Breast epithelium (tissue), 4 donors: ENCODE measurements around the gene ZNF429. TPM values are rescaled to one million over a fixed set of nuclear protein-coding genes. Genes with fewer than 3 reads are reported as not detected.
A peak's percentile ranks its signal among the peaks of the same experiment; 100 is the strongest.
"Not testable (repeated sequence)": the region's sequence is repeated elsewhere in the genome, so short reads cannot be mapped to it uniquely, and the experiment has no call there.

Experiments
- DNase-seq, 2 donors: peaks; one replicate each; pipeline ENCODE4 v3.0.0-alpha.2; 2019; ENCODE audit warnings: low spot score in 2 of 2
- H3K27ac ChIP-seq, 2 donors: fragments of 200-600 bp; sonication (generic) in 1 of 2; one replicate each; pipeline ENCODE4 v1.5.1; 2016 to 2019; ENCODE audit warnings: mild to moderate bottlenecking in 1 of 2
- H3K27me3 ChIP-seq, 2 donors: fragments of 200-600 bp; sonication (generic) in 1 of 2; one replicate each; pipeline versions ENCODE4 v1.5.1 to v1.6.0; 2017 to 2019; ENCODE audit warnings: control low read depth in 1 of 2, mild to moderate bottlenecking in 1 of 2
- H3K36me3 ChIP-seq: fragments of 200-600 bp; one replicate; pipeline ENCODE4 v1.5.1; 2019
- H3K4me1 ChIP-seq, 2 donors: fragments of 200-600 bp; sonication (generic); one replicate each; pipeline ENCODE4 v1.5.1; 2016 to 2019; ENCODE audit warnings: control low read depth in 1 of 2
- H3K4me3 ChIP-seq, 3 donors: fragments of 200-600 bp; sonication (generic); 1 replicate in 2 of 3; 2 replicates in 1 of 3; pipeline ENCODE4 v1.5.1; 2016 to 2019; ENCODE audit warnings: mild to moderate bottlenecking in 3 of 3, moderate library complexity in 2 of 3
- H3K9me3 ChIP-seq, 2 donors: fragments of 200-600 bp; sonication (generic) in 1 of 2; one replicate each; pipeline ENCODE4 v1.5.1; 2016 to 2019; ENCODE audit warnings: control low read depth in 1 of 2
- CTCF ChIP-seq, 3 donors: fragments of 450-650 bp; IDR thresholded peaks; one replicate each; pipeline ENCODE4 v1.5.1; 2016 to 2017; ENCODE audit warnings: antibody characterized with exemption in 3 of 3, mild to moderate bottlenecking in 3 of 3, moderate library complexity in 3 of 3
- POLR2A ChIP-seq: fragments of 450-650 bp; IDR thresholded peaks from one replicate; pipeline ENCODE4 v1.6.1; 2016; ENCODE audit warnings: antibody characterized with exemption, mild to moderate bottlenecking, moderate library complexity
- POLR2AphosphoS5 ChIP-seq, 3 donors: sonication (generic); formaldehyde crosslinking; IDR thresholded peaks; one replicate each; pipeline ENCODE4 v1.6.1; 2017; ENCODE audit warnings: antibody characterized with exemption in 3 of 3
- intact Hi-C: fragments of 100-400 bp; cut with DNase I; formaldehyde crosslinking; loops from one replicate; pipeline ENCODE4 v1.15.1; 2023; ENCODE audit warnings: low total_unique reads
- total RNA-seq, 3 donors: library from RNA; depleted of rRNA; stranded (reverse); fragments of >200 nt; gene quantifications; one replicate each; pipeline ENCODE4 v1.1.0, GENCODE V29; 2016

The ZNF429 gene
- total RNA-seq, 3 donors from 2014 or later, result 12.8 to 35.4 (median 30.5) TPM

- intact Hi-C loops, result no loop called here
- no peak for DNase-seq
- TF ChIP-seq CTCF (IDR thresholded peaks at IDR 0.05) (no peak), POLR2A (no peak), POLR2AphosphoS5 (IDR thresholded peaks at IDR 0.05) (no peak)
- Histone ChIP-seq H3K36me3 (no peaks in the 10 kb centered on the region), H3K27me3 (no peaks in the 10 kb centered on the region), H3K4me1 (peaks cover 0 to 2% of the 10 kb centered on the region in 2 donors), H3K9me3 (no peaks in the 10 kb centered on the region), H3K27ac (no peak overlapping the region), H3K4me3 (no peak overlapping the region)
Observed at GRCh38 chr19:21602082-21602658, 96.8 kb downstream of the ZNF429 start.

GRCh38 chr19:21602659-21603430 lies 97.4 kb downstream of the ZNF429 start:
- H3K27me3 ChIP-seq, H3K4me3 ChIP-seq, H3K9me3 ChIP-seq, intact Hi-C loops, H3K4me1 ChIP-seq, H3K36me3 ChIP-seq, DNase-seq: not testable (repeated sequence)
- peak overlapping the region in 1 of 2 donors; percentile 68 for H3K27ac ChIP-seq

GRCh38 chr19:21603431-21604231 lies 98.2 kb downstream of the ZNF429 start:
- Histone ChIP-seq H3K27me3 (no peaks in the 10 kb centered on the region), H3K27ac (peak overlapping the region; percentile 68 to 82), H3K36me3 (no peaks in the 10 kb centered on the region), H3K4me3 (peak overlapping the region; percentile 48 to 67 (median 54)), H3K4me1 (peaks cover 0 to 2% of the 10 kb centered on the region in 2 donors), H3K9me3 (no peaks in the 10 kb centered on the region)
- intact Hi-C loops, result no loop called here
- DNase-seq, result no peak
- TF ChIP-seq POLR2AphosphoS5 (IDR thresholded peaks at IDR 0.05) (no peak), CTCF (IDR thresholded peaks at IDR 0.05) (no peak), POLR2A (no peak)

DNA sequence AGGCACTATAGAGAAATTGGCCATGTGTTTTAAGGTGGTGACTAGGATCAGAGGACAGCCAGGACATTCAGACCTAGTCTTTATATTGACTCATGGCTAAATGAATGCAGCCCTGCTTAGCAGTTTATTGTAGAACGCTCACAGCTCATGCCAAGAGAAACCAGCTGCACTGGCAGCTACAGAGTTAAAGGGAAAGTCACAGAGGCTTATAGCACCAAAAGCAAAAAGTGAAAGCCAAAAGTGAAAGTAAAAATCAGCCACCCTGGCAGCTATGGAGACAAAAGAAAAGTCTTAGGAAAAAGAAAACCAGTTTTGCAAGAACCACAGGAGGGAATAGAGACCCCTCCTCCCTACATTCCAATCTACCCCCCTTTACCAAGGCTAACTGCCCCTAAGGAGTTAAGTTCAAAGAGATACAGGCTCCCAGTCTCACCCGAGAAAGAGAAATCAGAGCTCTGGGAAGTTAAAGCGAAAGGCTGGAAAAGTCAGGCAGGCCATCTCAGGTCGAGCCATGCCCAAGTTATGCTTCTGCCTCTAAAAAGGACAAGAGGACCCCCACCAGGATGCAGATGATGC lies 99.0 kb downstream of the ZNF429 start:
- H3K9me3 ChIP-seq, result no peaks in the 10 kb centered on the region
- peak overlapping the region; percentile 48 to 67 (median 54) for H3K4me3 ChIP-seq
- no peak for DNase-seq
- peak overlapping the region; percentile 68 to 82 for H3K27ac ChIP-seq
- TF ChIP-seq CTCF (IDR thresholded peaks at IDR 0.05) (no peak), POLR2AphosphoS5 (IDR thresholded peaks at IDR 0.05) (no peak), POLR2A (no peak)
- H3K36me3 ChIP-seq, result no peaks in the 10 kb centered on the region
- H3K27me3 ChIP-seq, result no peaks in the 10 kb centered on the region
- peaks cover 0 to 2% of the 10 kb centered on the region in 2 donors for H3K4me1 ChIP-seq
- intact Hi-C loops, result no loop called here

Other genes starting within 250 kb of the ZNF429 start
- 10 to 100 TPM; 13.1 to 29.6 (median 22.6) TPM for gene ZNF708, start 176.2 kb upstream of the ZNF429 start, total RNA-seq
- gene ZNF738, start 146.6 kb upstream of the ZNF429 start, total RNA-seq, result 1 to 10 TPM; 7.8 to 9.5 (median 8.8) TPM
- 10 to 100 TPM; 23.0 to 72.2 (median 47.5) TPM for gene ZNF493, start 108.5 kb upstream of the ZNF429 start, total RNA-seq